Breast epithelium (tissue), 4 donors: ENCODE measurements around the gene NIPAL3. TPM values are rescaled to one million over a fixed set of nuclear protein-coding genes. Genes with fewer than 3 reads are reported as not detected.

Experiments used
- DNase-seq, 2 donors: peaks; one replicate each; pipeline ENCODE4 v3.0.0-alpha.2; 2019; ENCODE audit warnings: low spot score in 2 of 2
- H3K27ac ChIP-seq, 2 donors: fragments of 200-600 bp; sonication (generic) in 1 of 2; one replicate each; pipeline ENCODE4 v1.5.1; 2016 to 2019; ENCODE audit warnings: mild to moderate bottlenecking in 1 of 2
- H3K27me3 ChIP-seq, 2 donors: fragments of 200-600 bp; sonication (generic) in 1 of 2; one replicate each; pipeline versions ENCODE4 v1.5.1 to v1.6.0; 2017 to 2019; ENCODE audit warnings: control low read depth in 1 of 2, mild to moderate bottlenecking in 1 of 2
- H3K36me3 ChIP-seq: fragments of 200-600 bp; one replicate; pipeline ENCODE4 v1.5.1; 2019
- H3K4me1 ChIP-seq, 2 donors: fragments of 200-600 bp; sonication (generic); one replicate each; pipeline ENCODE4 v1.5.1; 2016 to 2019; ENCODE audit warnings: control low read depth in 1 of 2
- H3K4me3 ChIP-seq, 3 donors: fragments of 200-600 bp; sonication (generic); 1 replicate in 2 of 3; 2 replicates in 1 of 3; pipeline ENCODE4 v1.5.1; 2016 to 2019; ENCODE audit warnings: mild to moderate bottlenecking in 3 of 3, moderate library complexity in 2 of 3
- H3K9me3 ChIP-seq, 2 donors: fragments of 200-600 bp; sonication (generic) in 1 of 2; one replicate each; pipeline ENCODE4 v1.5.1; 2016 to 2019; ENCODE audit warnings: control low read depth in 1 of 2
- POLR2A ChIP-seq: fragments of 450-650 bp; IDR thresholded peaks from one replicate; pipeline ENCODE4 v1.6.1; 2016; ENCODE audit warnings: antibody characterized with exemption, mild to moderate bottlenecking, moderate library complexity
- POLR2AphosphoS5 ChIP-seq, 3 donors: sonication (generic); formaldehyde crosslinking; IDR thresholded peaks; one replicate each; pipeline ENCODE4 v1.6.1; 2017; ENCODE audit warnings: antibody characterized with exemption in 3 of 3
- intact Hi-C: fragments of 100-400 bp; cut with DNase I; formaldehyde crosslinking; loops from one replicate; pipeline ENCODE4 v1.15.1; 2023; ENCODE audit warnings: low total_unique reads
- total RNA-seq, 3 donors: library from RNA; depleted of rRNA; stranded (reverse); fragments of >200 nt; gene quantifications; one replicate each; pipeline ENCODE4 v1.1.0, GENCODE V29; 2016
- TF ChIP-seq, protein P1 (sequence below), 3 donors: fragments of 450-650 bp; IDR thresholded peaks; one replicate each; pipeline ENCODE4 v1.5.1; 2016 to 2017; ENCODE audit warnings: antibody characterized with exemption in 3 of 3, mild to moderate bottlenecking in 3 of 3, moderate library complexity in 3 of 3

The NIPAL3 gene
- total RNA-seq, 3 donors from 2014 or later, result 13.4 to 67.6 (median 28.5) TPM

DNA sequence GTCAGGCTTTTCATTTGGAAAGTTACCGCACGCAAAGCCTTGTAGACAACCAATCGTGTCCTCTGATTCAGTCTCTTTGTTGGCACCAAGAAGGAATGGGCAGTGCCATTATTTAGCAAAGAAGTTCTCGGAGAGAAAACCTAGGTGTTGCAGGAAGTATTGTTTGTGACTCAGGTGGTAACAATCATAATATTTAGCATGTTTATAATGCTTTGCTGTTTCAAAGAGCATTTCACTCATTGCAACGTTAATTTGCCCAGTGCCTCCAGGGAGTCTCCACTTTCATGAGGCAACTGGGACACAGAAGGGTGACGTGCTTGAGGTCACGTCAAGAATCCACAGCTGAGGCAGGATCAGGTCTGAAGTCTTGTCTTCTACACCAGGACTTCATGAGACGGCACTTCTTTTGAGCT, 33.4 kb upstream of the NIPAL3 start:
- Histone ChIP-seq H3K27ac (no peak overlapping the region), H3K4me1 (no peaks in the 10 kb centered on the region), H3K36me3 (no peaks in the 10 kb centered on the region), H3K4me3 (no peak overlapping the region), H3K9me3 (no peaks in the 10 kb centered on the region), H3K27me3 (no peaks in the 10 kb centered on the region)
- intact Hi-C loops, result no loop called here
- TF ChIP-seq, protein P1, sequence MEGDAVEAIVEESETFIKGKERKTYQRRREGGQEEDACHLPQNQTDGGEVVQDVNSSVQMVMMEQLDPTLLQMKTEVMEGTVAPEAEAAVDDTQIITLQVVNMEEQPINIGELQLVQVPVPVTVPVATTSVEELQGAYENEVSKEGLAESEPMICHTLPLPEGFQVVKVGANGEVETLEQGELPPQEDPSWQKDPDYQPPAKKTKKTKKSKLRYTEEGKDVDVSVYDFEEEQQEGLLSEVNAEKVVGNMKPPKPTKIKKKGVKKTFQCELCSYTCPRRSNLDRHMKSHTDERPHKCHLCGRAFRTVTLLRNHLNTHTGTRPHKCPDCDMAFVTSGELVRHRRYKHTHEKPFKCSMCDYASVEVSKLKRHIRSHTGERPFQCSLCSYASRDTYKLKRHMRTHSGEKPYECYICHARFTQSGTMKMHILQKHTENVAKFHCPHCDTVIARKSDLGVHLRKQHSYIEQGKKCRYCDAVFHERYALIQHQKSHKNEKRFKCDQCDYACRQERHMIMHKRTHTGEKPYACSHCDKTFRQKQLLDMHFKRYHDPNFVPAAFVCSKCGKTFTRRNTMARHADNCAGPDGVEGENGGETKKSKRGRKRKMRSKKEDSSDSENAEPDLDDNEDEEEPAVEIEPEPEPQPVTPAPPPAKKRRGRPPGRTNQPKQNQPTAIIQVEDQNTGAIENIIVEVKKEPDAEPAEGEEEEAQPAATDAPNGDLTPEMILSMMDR (IDR thresholded peaks at IDR 0.05), result no peak
- no peak for TF ChIP-seq POLR2AphosphoS5 (IDR thresholded peaks at IDR 0.05)
- no peak for TF ChIP-seq POLR2A
- DNase-seq, result peak in 1 of 2 donors; percentile 14

DNA sequence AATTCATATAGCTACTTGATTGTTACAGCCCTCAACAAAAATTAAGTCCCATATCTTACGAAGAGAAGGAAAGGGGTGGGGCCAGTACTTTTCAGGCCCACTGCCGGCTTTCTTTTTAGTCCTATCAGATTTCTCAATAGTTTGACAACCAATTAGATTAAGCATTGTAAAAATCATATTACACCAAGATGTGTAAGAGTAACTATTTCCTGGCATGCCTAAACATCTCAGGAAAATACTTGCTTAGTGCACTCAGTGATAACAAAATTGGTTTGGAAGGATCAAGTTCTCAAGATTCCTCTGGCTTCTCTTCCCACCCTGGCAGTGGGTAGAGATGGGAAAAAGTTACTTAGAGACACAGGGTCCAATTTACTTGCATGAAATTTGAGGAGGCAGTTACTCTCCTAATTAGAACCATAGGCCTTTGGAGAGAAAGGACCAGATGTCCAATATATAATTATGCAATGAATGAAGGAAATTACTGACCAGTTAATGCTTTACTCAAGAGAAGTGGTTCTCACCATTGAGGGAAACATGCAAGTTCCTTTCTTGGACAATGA, 32.1 kb upstream of the NIPAL3 start:
- H3K4me3 ChIP-seq, result no peak overlapping the region
- H3K9me3 ChIP-seq, result no peaks in the 10 kb centered on the region
- no peaks in the 10 kb centered on the region for H3K4me1 ChIP-seq
- H3K27ac ChIP-seq, result no peak overlapping the region
- H3K27me3 ChIP-seq, result no peaks in the 10 kb centered on the region
- DNase-seq, result no peak
- TF ChIP-seq POLR2A (no peak), POLR2AphosphoS5 (IDR thresholded peaks at IDR 0.05) (no peak)
- TF ChIP-seq, protein P1 (IDR thresholded peaks at IDR 0.05), result no peak
- intact Hi-C loops, result no loop called here
- H3K36me3 ChIP-seq, result no peaks in the 10 kb centered on the region

- Histone ChIP-seq H3K27ac (peak overlapping the region in 1 of 2 donors; percentile 23), H3K4me3 (no peak overlapping the region), H3K36me3 (no peaks in the 10 kb centered on the region), H3K4me1 (no peaks in the 10 kb centered on the region), H3K9me3 (no peaks in the 10 kb centered on the region), H3K27me3 (no peaks in the 10 kb centered on the region)
- peak in 1 of 2 donors; percentile 13 for DNase-seq
- TF ChIP-seq POLR2AphosphoS5 (IDR thresholded peaks at IDR 0.05), result no peak
- TF ChIP-seq POLR2A, result no peak
- TF ChIP-seq, protein P1 (IDR thresholded peaks at IDR 0.05), result no peak
- intact Hi-C loops, result no loop called here
These were observed 31.1 kb upstream of the NIPAL3 start for GRCh38 chr1:24384251-24385090.

DNA sequence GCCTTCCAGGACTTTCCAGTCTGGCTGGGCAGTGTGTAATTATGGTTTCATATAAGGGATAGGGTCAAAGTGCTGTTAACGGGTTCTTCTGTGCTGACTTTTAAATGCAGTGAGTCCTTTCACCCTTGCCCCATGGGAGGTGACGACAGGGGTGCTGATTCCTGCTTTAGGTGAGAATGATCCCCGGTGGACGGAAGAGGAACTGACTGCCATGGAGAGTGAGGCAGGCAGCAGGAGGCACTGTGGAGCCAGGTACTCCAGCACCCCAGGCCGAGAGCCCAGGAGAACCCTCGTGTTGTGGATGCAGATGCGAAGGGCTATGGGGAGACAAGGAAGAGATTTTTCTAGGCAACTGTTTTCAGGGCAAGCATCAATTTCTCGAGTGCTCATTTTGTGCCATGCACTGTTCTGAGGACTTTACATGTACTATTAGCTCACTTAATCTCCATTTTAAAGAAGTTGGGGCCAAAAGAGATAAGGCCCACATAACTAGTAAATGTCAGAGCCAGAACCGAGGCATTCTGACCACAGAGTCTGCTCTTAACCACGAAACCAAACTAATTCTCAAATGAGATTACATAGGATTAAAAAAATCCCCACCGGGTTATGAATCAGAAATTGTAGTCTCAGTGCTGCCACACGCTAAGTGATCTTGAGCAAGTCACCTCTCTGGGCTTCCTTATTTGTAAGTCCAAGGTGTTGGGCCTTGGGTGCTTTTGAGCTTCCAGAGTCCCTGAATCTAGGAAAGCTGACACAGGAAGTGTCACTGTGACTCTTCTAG, 30.3 kb upstream of the NIPAL3 start:
- no peak overlapping the region for H3K4me3 ChIP-seq
- H3K9me3 ChIP-seq, result no peaks in the 10 kb centered on the region
- peak in 1 of 2 donors; percentile 15 for DNase-seq
- no peaks in the 10 kb centered on the region for H3K27me3 ChIP-seq
- no peaks in the 10 kb centered on the region for H3K4me1 ChIP-seq
- intact Hi-C loops, result no loop called here
- no peaks in the 10 kb centered on the region for H3K36me3 ChIP-seq
- no peak overlapping the region for H3K27ac ChIP-seq
- TF ChIP-seq POLR2A, result no peak
- TF ChIP-seq, protein P1 (IDR thresholded peaks at IDR 0.05), result no peak
- TF ChIP-seq POLR2AphosphoS5 (IDR thresholded peaks at IDR 0.05), result no peak
